Activated naive CD4-positive, alpha-beta T cell treated with anti-CD3 and anti-CD28 coated beads, Interleukin-2, amount 50 U/mL, for 16 hours (primary cell): Measurements from ENCODE around the gene ECE1.
"Not testable (repeated sequence)": the region's sequence is repeated elsewhere in the genome, so short reads cannot be mapped to it uniquely, and the experiment has no call there.

Source experiments
- DNase-seq: peaks from one replicate; pipeline ENCODE4 v3.0.0-alpha.2; 2020

Gene ECE1

GRCh38 chr1:21246905-21247642 lies 43.2 kb downstream of the ECE1 start:
- no peak for DNase-seq

GRCh38 chr1:21245688-21246229 lies 44.5 kb downstream of the ECE1 start:
- DNase-seq = no peak

- no peak for DNase-seq
These were observed 45.1 kb downstream of the ECE1 start for GRCh38 chr1:21244986-21245687.

GRCh38 chr1:21244154-21244553 lies 46.1 kb downstream of the ECE1 start:
- DNase-seq = no peak

GRCh38 chr1:21242846-21243245 lies 47.4 kb downstream of the ECE1 start:
- no peak for DNase-seq

- DNase-seq = no peak
These were observed 48.3 kb downstream of the ECE1 start for GRCh38 chr1:21241771-21242581.

GRCh38 chr1:21240706-21241105 lies 49.6 kb downstream of the ECE1 start:
- DNase-seq = no peak

- no peak for DNase-seq
These were observed 51.0 kb downstream of the ECE1 start for GRCh38 chr1:21239221-21239620.

- DNase-seq = no peak
These were observed 52.0 kb downstream of the ECE1 start for GRCh38 chr1:21238141-21238800.

- no peak for DNase-seq
These were observed 52.7 kb downstream of the ECE1 start for GRCh38 chr1:21237446-21238088.

- no peak for DNase-seq
These were observed 54.1 kb downstream of the ECE1 start for GRCh38 chr1:21236178-21236577.

- no peak for DNase-seq
These were observed 55.5 kb downstream of the ECE1 start for GRCh38 chr1:21234779-21235178.

GRCh38 chr1:21233490-21233889 lies 56.8 kb downstream of the ECE1 start:
- no peak for DNase-seq

- no peak for DNase-seq
These were observed 58.2 kb downstream of the ECE1 start for GRCh38 chr1:21232044-21232443.

GRCh38 chr1:21229246-21230000 lies 60.8 kb downstream of the ECE1 start:
- DNase-seq = no peak

GRCh38 chr1:21228224-21228623 lies 62.0 kb downstream of the ECE1 start:
- not testable (repeated sequence) for DNase-seq

- no peak for DNase-seq
These were observed 65.2 kb downstream of the ECE1 start for GRCh38 chr1:21225065-21225464.

GRCh38 chr1:21220815-21221214 lies 69.4 kb downstream of the ECE1 start:
- no peak for DNase-seq

GRCh38 chr1:21219674-21220073 lies 70.6 kb downstream of the ECE1 start:
- DNase-seq = no peak

- peak; percentile 42 for DNase-seq
These were observed 72.3 kb downstream of the ECE1 start for GRCh38 chr1:21217812-21218596.
